ENCODE measurements around the gene HSPA1A.
"Not testable (repeated sequence)": the region's sequence is repeated elsewhere in the genome, so short reads cannot be mapped to it uniquely, and the experiment has no call there.

HSPA1A gene

DNA sequence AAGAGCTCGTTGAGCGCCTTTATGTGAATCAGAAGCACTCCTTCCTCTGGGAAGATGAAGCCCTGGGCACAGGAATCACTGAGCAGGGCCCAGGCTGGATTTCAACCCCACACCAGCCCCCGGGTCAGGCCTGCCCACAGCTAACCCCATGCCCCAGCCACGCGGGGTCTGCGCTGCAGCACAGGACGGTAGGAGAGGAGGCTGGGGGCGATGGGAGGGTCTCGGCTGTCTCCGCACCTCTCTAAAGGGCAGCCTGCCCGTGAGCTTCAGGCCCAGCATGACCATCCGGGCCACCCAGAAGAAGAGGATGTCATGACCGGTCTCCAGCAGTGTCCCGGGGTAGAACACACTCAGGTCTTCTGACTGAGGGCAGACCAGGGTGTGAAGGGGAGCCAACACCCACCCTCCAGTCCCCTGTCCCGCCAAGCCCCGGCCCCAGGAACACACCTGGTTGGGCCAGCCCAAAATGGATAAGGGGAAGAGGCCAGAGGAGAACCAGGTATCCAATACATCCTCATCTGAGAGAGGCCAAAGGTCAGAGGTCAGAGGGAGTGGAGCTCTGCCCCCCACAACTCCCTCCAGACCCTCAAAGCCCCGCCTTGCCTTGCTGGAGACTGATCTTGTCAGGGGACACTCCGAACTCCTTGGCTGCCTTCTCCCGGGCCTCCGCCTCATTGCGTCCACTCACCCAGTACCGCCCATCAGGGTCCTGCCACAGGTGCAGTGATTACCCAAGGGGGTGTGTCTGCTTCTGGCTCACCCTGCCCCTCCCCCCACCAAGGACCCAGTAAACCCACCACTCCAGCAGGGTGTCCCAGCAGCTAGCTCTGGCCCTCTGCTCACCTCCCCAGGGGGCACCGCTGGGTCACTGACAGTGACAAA is 33.9 kb upstream of the HSPA1A start:
- no peak for DNase-seq

DNA sequence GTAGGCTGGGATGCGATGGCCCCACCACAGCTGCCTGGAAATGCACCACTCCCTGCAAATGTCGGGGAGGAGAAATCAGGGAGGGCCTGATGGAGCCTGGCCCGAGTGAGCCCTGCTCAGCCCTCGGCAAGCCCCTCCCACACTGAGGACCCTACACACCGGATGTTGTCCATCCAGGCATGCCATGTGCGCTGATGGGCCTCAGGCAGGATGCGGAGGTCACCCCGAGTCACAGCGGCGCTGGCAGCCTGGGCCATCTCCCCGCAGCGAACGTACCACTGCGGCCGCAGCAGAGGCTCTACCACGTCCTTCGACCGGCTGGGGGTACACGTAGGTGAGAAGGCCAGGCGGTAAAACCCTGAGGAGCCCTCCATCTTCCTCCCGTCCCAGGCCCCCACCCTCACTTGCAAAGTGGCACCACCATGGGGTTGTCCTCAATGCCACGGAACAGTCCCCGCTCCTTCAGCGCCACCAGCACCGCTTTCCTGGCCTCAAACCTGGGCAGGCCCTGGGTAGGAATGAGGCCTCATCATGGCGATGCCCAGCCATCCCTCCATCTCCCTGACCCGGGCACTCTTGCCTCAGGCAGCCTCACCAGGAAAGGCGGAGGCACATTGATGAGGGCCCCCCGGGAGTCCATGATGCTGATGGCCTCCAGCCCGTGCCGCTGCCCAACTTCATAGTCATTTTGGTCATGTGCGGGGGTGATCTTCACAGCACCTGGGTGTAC is 33.1 kb upstream of the HSPA1A start:
- no peak for DNase-seq

GRCh38 chr6:31784098-31784925 is 31.0 kb upstream of the HSPA1A start:
- DNase-seq, result no peak

- DNase-seq, result no peak
Observed at GRCh38 chr6:31785475-31785874, 29.9 kb upstream of the HSPA1A start.

DNA sequence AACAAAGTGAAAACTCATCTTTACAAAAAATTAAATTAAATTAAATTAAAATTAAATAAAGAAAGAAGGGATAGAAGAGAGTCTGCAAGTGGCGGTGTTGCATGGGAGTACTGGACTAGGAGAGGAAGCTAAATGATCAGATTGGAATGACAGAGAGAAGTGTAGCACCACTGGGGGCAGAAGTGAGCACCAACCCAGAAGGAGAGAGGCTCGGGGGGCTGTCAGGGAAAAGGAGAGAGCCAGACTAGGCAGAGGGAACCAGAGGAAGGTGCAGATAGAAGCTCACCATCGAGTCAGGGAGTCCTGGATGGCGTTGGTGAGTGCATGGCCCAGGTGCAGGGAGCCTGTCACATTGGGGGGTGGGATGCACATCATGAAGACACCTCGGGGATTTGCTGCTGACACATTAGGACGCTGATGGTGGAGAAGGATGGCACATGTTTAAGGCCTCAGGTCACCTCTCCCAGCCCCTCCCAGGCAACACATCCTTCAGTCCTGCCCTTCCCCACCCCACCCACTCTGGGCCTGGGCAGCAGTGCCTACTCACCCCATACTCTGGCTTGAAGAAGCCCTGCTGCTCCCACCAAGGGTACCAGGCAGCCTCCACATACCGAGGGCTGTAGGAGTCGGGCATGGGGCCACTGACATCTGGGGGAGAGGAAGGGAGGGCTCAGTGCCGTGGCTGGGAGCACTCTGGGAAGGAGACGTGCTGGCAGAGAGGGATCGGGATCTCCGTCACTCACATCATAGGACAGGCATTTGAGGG is 23.8 kb upstream of the HSPA1A start:
- peak; percentile 86 for DNase-seq

DNA sequence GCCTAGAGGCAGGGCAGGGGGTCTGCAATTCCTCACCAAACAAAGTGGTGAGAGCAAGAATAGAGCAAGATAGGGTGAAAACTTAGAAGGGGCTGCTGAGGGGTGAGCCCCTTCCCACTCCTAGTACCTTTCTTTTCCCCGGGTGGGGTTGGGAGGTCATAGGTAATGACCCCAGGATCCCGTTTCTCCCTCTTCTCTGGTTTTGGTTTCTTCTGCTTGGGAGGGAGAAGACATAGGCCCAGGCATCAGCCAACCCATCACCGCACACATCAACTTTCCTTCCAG is 23.3 kb upstream of the HSPA1A start:
- no peak for DNase-seq

DNA sequence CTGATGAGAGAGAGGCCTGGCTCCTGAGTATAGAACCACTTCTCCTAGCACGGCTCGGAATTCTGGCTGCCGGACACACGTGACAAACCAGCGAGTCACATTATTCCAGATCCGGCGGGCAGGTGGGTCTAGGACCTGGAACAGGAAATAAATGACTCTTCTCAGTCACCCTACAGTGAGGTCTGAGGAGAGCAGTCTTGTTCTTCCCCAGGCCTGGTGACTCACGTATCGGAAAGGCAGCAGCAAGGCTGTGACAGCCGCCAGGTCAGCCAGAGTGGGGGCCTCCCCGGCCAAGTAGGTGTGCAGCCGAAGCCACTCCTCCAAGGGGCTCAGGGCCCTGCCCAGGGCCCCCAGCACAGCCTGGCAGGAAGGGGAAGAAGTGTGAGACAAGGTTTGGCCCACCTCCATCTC is 22.6 kb upstream of the HSPA1A start:
- DNase-seq, result no peak

DNA sequence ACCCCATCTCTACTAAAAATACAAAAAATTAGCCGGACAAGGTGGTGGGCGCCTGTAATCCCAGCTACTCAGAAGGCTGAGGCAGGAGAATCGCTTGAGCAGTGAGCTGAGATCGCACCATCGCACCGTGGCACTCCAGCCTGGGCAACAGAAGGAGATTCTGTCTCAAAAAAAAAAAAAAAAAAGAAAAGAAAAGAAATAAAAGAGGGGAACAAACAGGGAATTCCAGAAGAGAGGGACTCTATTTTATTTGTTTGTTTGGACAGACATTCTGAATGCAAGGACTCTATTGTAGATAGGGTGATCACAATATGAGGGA is 21.5 kb upstream of the HSPA1A start:
- DNase-seq, result not testable (repeated sequence)

DNA sequence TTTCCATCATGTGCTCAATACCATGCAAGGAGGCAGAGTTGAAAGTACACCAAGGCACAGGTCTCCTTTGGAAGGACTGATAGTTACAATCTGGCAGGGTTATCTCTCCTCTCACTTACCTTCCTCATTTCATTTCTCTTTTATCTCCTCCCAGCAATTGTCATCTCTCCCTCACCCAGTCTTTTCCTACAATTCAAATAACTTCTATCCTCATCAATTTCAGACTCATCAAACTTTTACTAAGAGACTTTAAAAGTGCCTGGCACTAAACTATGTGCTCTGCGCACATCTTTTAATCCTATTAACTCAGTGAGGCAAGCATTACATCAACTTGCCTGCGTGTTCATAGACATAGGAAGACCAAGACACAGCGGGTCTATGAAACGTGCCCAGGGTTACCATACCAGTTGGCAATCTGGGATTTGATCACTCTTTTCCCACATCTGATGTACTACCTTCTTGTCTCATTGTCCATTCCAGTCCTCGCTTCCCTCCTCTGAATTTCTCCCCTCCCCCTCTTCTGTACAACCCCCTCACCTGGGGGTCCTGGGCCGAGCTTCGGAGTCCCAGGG is 21.0 kb upstream of the HSPA1A start:
- peak; percentile 87 for DNase-seq

- peak; percentile 65 for DNase-seq
Observed at GRCh38 chr6:31794866-31795615, 20.3 kb upstream of the HSPA1A start.

DNA sequence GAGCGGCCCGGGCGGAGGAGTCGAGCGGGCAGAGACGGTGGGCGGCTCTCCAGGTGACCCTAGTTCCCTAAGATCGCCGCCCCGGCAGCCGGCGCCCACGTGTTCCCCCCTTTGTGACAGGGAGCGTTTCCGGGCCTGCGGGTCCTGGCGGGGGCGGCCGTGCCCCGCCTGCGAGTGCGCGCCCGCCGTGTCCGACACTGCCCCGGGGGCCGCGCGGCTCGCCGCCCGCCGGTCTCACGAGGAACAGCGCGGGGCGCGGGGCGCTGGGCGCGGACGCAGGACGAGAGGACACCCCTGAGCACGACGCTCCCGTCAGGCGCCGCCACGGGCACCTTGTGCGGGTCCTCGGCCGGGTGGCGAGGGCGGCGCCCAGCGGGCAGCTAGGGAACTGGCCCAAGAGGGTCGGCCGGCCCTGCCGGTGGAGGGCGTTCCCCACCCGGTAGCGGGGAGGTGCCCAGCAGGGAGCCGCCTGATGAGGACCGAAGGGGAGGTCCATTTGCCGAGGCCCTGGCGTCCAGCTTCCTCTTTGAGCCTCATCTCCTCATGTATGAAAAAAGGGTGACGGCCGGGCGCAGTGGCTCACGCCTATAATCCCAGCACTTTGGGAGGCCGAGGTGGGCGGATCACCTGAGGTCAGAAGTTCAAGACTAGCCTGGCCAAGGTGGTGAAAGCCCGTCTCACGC is 19.6 kb upstream of the HSPA1A start, which contains the start of gene VARS1:
VARS1 (minus strand) TSS at position 137 of the 683 bp plus-strand sequence. CDS start 535 bp downstream, outside the sequence.
- peak; percentile 95 for DNase-seq

DNA sequence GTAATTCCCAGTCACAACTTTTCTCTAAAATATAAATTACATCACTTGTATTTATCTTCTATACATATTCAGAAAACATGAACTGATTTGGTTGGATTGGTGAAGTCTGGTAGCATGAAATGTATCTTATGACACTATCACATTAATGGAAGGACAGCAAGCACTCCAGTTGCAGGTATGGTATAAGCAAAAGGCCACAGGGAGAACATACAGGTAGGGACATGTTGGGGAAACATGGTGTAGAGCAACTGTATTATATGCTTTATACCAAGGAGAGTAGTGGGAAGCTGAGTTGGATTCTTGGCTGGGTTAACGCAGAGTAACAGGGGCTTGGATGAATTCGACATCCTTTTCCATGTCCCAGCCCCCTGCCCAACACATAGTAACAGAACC is 18.4 kb upstream of the HSPA1A start:
- no peak for DNase-seq

GRCh38 chr6:31797588-31797987 is 17.8 kb upstream of the HSPA1A start:
- DNase-seq, result no peak

GRCh38 chr6:31799781-31800180 is 15.6 kb upstream of the HSPA1A start:
- DNase-seq, result no peak

- not testable (repeated sequence) for DNase-seq
Observed at GRCh38 chr6:31801031-31801927, 14.1 kb upstream of the HSPA1A start.

DNA sequence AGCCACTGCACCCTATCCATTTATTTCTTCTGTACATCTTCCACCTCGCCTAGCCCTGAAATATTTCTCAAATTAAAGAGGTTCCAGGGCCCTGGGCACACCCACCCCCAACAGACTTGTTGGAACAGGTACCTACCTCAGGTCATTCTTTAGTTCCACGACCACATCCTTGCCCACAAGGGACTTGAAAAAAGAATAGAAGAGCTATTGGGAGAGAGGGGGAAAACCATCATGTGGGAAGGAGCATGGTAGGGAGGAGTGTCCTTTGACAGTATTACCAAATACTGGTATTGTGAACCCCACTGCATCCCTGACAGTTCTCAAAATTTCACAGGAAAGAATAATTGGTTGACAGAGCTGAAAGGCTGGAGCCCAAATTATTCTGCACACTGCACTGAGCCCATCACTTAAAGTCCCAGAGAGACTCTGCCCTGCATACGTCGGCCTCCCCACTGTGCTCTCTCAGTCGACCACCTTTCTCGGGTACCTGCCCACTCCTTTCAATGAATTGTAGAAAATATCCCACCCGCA is 9.3 kb upstream of the HSPA1A start:
- no peak for DNase-seq

DNA sequence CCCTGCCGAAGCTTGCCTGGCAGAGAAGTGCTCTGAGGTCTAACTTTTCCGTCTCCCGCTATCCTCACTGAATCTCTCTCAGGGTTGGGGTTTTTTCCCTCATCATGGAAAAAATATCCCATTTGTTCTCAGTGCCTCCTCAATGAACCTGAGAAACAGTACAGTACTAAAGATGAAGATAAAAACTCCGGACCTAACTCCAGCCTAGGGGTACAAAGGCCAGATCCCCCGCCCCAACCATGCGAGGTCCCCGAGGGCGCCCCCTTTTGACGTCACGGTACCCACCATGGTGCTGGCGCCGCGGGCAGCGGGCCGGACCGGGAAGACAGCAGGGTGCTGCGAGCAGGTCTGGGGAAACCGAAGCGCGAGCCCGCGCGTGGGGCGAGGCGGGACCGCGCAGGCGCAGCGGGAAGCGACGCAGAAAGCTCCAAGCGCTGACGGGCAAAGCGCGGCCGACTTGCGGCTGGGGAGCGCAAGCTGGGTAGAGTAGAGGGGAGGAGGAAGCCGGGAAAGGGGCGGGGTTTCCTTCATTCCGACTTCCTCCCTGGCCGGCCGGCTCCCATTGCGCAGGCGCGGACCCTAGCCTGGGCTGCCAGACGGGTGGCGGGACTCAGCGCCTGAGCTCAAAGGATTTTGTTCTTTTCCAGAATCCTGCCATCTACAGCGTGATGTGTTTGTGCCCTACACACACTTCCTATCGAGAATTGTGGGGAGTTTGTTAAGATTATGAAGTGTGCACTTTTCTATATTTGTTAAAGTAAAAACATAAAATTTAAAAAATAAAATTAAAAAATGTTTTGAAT is 8.7 kb upstream of the HSPA1A start, which contains the start of gene LSM2:
LSM2 (minus strand) TSS at position 497 of the 803 bp plus-strand sequence; CDS start at position 288, 209 bp downstream.
- peak; percentile 100 for DNase-seq

- peak; percentile 80 for DNase-seq
Observed at GRCh38 chr6:31808599-31808998, 6.7 kb upstream of the HSPA1A start.

GRCh38 chr6:31811645-31812044 is 3.7 kb upstream of the HSPA1A start:
- DNase-seq, result no peak

All from NCI-H82 (cell line).